GM21786 (cell line): ENCODE data around the gene PTDSS2.
A peak's percentile ranks its signal among the peaks of the same experiment; 100 is the strongest.

ENCODE experiments used
- ATAC-seq: cut with Tn5 transposase; IDR thresholded peaks from one replicate; pipeline ENCODE4 v1.9.1; 2021; ENCODE audit not compliant: unreplicated experiment

PTDSS2 gene

GRCh38 chr11:521177-521688 lies 71.2 kb downstream of the PTDSS2 start:
- no peak for ATAC-seq

- no peak for ATAC-seq
Observed at GRCh38 chr11:526192-526591, 76.1 kb downstream of the PTDSS2 start.

- no peak for ATAC-seq
Observed at GRCh38 chr11:528166-528814, 78.2 kb downstream of the PTDSS2 start.

GRCh38 chr11:528815-529727 lies 79.0 kb downstream of the PTDSS2 start:
- no peak for ATAC-seq

- ATAC-seq: no peak
Observed at GRCh38 chr11:529728-530411, 79.8 kb downstream of the PTDSS2 start.

GRCh38 chr11:530960-531831 lies 81.1 kb downstream of the PTDSS2 start:
- no peak for ATAC-seq

- no peak for ATAC-seq
Observed at GRCh38 chr11:531919-532526, 81.9 kb downstream of the PTDSS2 start.

- ATAC-seq: no peak
Observed at GRCh38 chr11:532527-532985, 82.5 kb downstream of the PTDSS2 start.

- no peak for ATAC-seq
Observed at GRCh38 chr11:532986-533585, 83.0 kb downstream of the PTDSS2 start.

GRCh38 chr11:533586-534395 lies 83.7 kb downstream of the PTDSS2 start:
- ATAC-seq: no peak

GRCh38 chr11:534396-535209 lies 84.5 kb downstream of the PTDSS2 start:
- ATAC-seq: no peak

- ATAC-seq: peak; percentile 8
Observed at GRCh38 chr11:535210-535518, 85.1 kb downstream of the PTDSS2 start.

- peak; percentile 61 for ATAC-seq
Observed at GRCh38 chr11:535519-536454, 85.7 kb downstream of the PTDSS2 start, which contains the start of gene HRAS. TSS of gene HRAS (minus strand) at chr11:535576.

- ATAC-seq: peak; percentile 56
Observed at GRCh38 chr11:536841-537621, 87.0 kb downstream of the PTDSS2 start, which contains the start of gene LRRC56. TSS of gene LRRC56 (plus strand) at chr11:537527. CDS start at chr11:540685, 3,158 bp downstream.

GRCh38 chr11:537622-538430 lies 87.7 kb downstream of the PTDSS2 start:
- no peak for ATAC-seq
